SH-SY5Y (cell line): ENCODE results near the gene P2RX5.

Source experiments
- GATA2 ChIP-seq: IDR thresholded peaks from 2 replicates; pipeline ENCODE4 v1.6.1; 2011; ENCODE audit warnings: mild to moderate bottlenecking, low read depth, low read length
- GATA3 ChIP-seq: IDR thresholded peaks from 2 replicates; pipeline ENCODE4 v1.6.1; 2011; ENCODE audit warnings: low read depth, mild to moderate bottlenecking, low read length, moderate library complexity

DNA sequence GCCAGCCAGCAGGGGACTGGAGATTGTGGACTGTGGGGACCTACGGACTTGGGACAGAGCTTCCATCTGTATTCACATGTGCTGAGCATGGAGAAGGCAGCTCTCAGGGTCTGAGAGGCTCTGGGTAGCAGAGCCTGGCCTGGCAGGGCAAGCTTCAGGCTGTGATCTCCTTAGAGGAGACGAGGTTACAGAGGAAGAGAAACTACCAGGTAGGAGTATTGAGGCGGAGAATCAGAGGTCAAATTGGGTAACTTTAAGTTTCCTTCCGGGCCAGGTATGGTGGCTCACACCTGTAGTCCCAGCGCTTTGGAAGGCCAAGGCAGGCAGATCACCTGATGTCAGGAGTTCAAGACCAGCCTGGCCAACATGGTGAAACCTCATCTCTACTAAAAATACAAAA, 50.6 kb downstream of the P2RX5 start:
- TF ChIP-seq GATA2 (no peak), GATA3 (no peak)
